Measurements from ENCODE around the gene ATG2A. TPM values are rescaled to one million over a fixed set of nuclear protein-coding genes. Genes with fewer than 3 reads are reported as not detected.

Gene ATG2A
- total and polyA plus RNA-seq, 9 of the 15 experiments (the other 6 are each of a cell fraction or from before 2014, with no cell fraction given), result 0.25 to 45.9 (median 5.2) TPM

GRCh38 chr11:64931290-64931689 lies 14.3 kb upstream of the ATG2A start:
- Histone ChIP-seq H3K9ac (ENCODE audit: insufficient read depth in 1 of 2, low read depth in 2 of 2, low read length in 2 of 2) (0 out of 4 replicates have a peak overlapping the region, but pooled peaks of 1 of the 2 experiments have one; percentile 11), H3K4me3 (no peak overlapping the region), H3K4me2 (ENCODE audit: insufficient read depth, low read length) (no peak overlapping the region), H3K27me3 (ENCODE audit: control insufficient read depth in 2 of 2, insufficient read depth in 2 of 2, low read length in 2 of 2) (no peaks in the 10 kb centered on the region), H3K36me3 (ENCODE audit: control insufficient read depth, insufficient read depth, low read length) (peaks cover 7% of the 10 kb centered on the region; the same call in 1 of the 3 replicates), H2AFZ (ENCODE audit: low read depth, low read length) (no peak overlapping the region), H3K9me1 (ENCODE audit: control insufficient read depth, insufficient read depth, low read length) (no peaks in the 10 kb centered on the region), H3K27ac (ENCODE audit: extremely low read depth, low read depth, low read length) (no peak overlapping the region), H3K9me3 (replicated peaks; ENCODE audit: control insufficient read depth, insufficient read depth, low read depth, low read length) (no peaks in the 10 kb centered on the region), H4K20me1 (replicated peaks; ENCODE audit: control insufficient read depth, insufficient read depth, low read length) (no peaks in the 10 kb centered on the region; the same call in 1 of the 2 replicates), H3K79me2 (ENCODE audit: control insufficient read depth, insufficient read depth, low read length) (no peaks in the 10 kb centered on the region), H3K4me1 (replicated peaks in 1 of 2; ENCODE audit: control insufficient read depth in 2 of 2, insufficient read depth in 2 of 2, low read length in 2 of 2) (peaks cover 8 to 36% of the 10 kb centered on the region in 2 experiments; a peak in 4 of 5 replicates)
- intact Hi-C loops (cut with micrococcal nuclease) (no loop called here), in situ Hi-C loops (cut with MboI) (no loop called here)
- 88% methylated on average over 5 of the region's 7 CpGs for WGBS (ENCODE audit: insufficient coverage, low coverage, missing lambda C conversion rate)
- no peak for TF ChIP-seq SMAD4 (CRISPR knock-in tag; conservative IDR thresholded peaks at IDR 0.05)
- no peak for TF ChIP-seq BRD4 (IDR thresholded peaks at IDR 0.05)
- TF ChIP-seq TRIM25 (IDR thresholded peaks at IDR 0.05; ENCODE audit: borderline replicate concordance), result no peak
- TF ChIP-seq DPF2 (IDR thresholded peaks at IDR 0.05), result no peak
- no peak for TF ChIP-seq NEUROD1 (IDR thresholded peaks at IDR 0.05; ENCODE audit: borderline replicate concordance, low read depth, low read length, partially characterized antibody)
- no peak for TF ChIP-seq PYGO2 (tag; IDR thresholded peaks at IDR 0.05)
- no peak for TF ChIP-seq ZFP91 (CRISPR knock-in tag; IDR thresholded peaks at IDR 0.05)
- no peak for FAIRE-seq
- ChIA-PET CTCF (ENCODE audit: low intra/inter-chr PET ratio) (no interaction called here), POLR2A (interaction anchor here (1.0 kb wide), 1 partner anchor 14 kb away, joined by 3 read pairs; no protein-coding TSS in a partner anchor)
- ATAC-seq, result no peak
- DNase-seq (ENCODE audit: extremely low read depth in 1 of 4, low spot score in 3 of 4), result no peak
- no TSS peak for BruUV-seq (replicated peaks)

Measured in K562 (cell line).